T-cell (primary cell): Measurements from ENCODE around the gene EPS8L1. TPM values are rescaled to one million over a fixed set of nuclear protein-coding genes. Genes with fewer than 3 reads are reported as not detected.

Experiments
- ATAC-seq, 4 experiments: fragments of 200-7000 bp in 3 of 4; fragments of 150-1000 bp in 1 of 4; cut with Tn5 transposase; replicated peaks in 1 of 4; 1 replicate in 3 of 4; 2 replicates in 1 of 4; pipeline ENCODE4 v1.10.0; 2021; ENCODE audit warnings: moderate library complexity in 3 of 4, mild to moderate bottlenecking in 2 of 4, moderate number of reproducible peaks in 1 of 4
- CTCF ChIA-PET, 2 donors: fragments of 300-600 bp; sonication (Branson Sonifier 250); formaldehyde crosslinking; loops; one replicate each; lab custom pipeline; 2022; ENCODE audit warnings: antibody characterized with exemption in 2 of 2; lab: Charles Lee
- POLR2A ChIA-PET, 2 donors: fragments of 300-600 bp; sonication (Branson Sonifier 250); formaldehyde crosslinking; loops; one replicate each; lab custom pipeline; 2022; ENCODE audit warnings: antibody characterized with exemption in 2 of 2; lab: Charles Lee
- DNase-seq, 35 experiments: peaks; one replicate each; pipeline versions ENCODE4 v3.0.0 to v3.0.0-alpha.2; 2013 to 2023
- H3K27ac ChIP-seq: one replicate; pipeline ENCODE4 v1.5.1; 2013; ENCODE audit warnings: low read length
- H3K27me3 ChIP-seq, 2 experiments: replicated peaks in 1 of 2; 1 replicate in 1 of 2; 2 replicates in 1 of 2; pipeline versions ENCODE4 v1.6.1 to v1.7.0; 2013; ENCODE audit warnings: low read length in 1 of 2, mixed read lengths in 1 of 2; ENCODE audit not compliant: control insufficient read depth in 2 of 2, insufficient read depth in 2 of 2; ENCODE audit errors: extremely low read depth in 1 of 2
- H3K36me3 ChIP-seq, 2 donors: 1 replicate in 1 of 2; 2 replicates in 1 of 2; pipeline versions ENCODE4 v1.6.1 to v1.7.0; 2013; ENCODE audit warnings: low read length in 1 of 2; ENCODE audit not compliant: control insufficient read depth in 2 of 2, insufficient read depth in 1 of 2; ENCODE audit errors: extremely low read depth in 1 of 2
- H3K4me1 ChIP-seq, 2 experiments: 1 replicate in 1 of 2; 2 replicates in 1 of 2; pipeline versions ENCODE4 v1.6.1 to v1.7.0; 2013; ENCODE audit warnings: low read length in 2 of 2, mixed read lengths in 1 of 2; ENCODE audit not compliant: insufficient read depth in 2 of 2, control insufficient read depth in 1 of 2; ENCODE audit errors: extremely low read depth in 1 of 2
- H3K4me3 ChIP-seq, 2 donors: 1 replicate in 1 of 2; 2 replicates in 1 of 2; pipeline versions ENCODE4 v1.5.1 to v1.7.0; 2013; ENCODE audit warnings: mild to moderate bottlenecking in 2 of 2, low read length in 1 of 2, moderate library complexity in 1 of 2; ENCODE audit not compliant: control insufficient read depth in 1 of 2; ENCODE audit errors: extremely low read depth in 1 of 2
- H3K9me3 ChIP-seq: 2 replicates; pipeline ENCODE4 v1.7.0; 2013
- H3K27ac Mint-ChIP-seq, 2 donors: one replicate each; pipeline ENCODE4 v1.8.0; 2020 to 2021; ENCODE audit warnings: mild to moderate bottlenecking in 2 of 2, mixed read lengths in 2 of 2
- H3K27me3 Mint-ChIP-seq, 2 donors: one replicate each; pipeline ENCODE4 v1.8.0; 2021 to 2022; ENCODE audit warnings: mixed read lengths in 2 of 2
- H3K36me3 Mint-ChIP-seq: one replicate; pipeline ENCODE4 v1.8.0; 2021; ENCODE audit warnings: mixed read lengths
- H3K4me1 Mint-ChIP-seq, 3 donors: one replicate each; pipeline ENCODE4 v1.8.0; 2020 to 2022; ENCODE audit warnings: mixed read lengths in 3 of 3, mild to moderate bottlenecking in 1 of 3
- H3K4me3 Mint-ChIP-seq, 3 donors: one replicate each; pipeline ENCODE4 v1.8.0; 2020 to 2022; ENCODE audit warnings: mild to moderate bottlenecking in 3 of 3, mixed read lengths in 3 of 3, moderate library complexity in 3 of 3
- H3K9me3 Mint-ChIP-seq, 3 donors: one replicate each; pipeline ENCODE4 v1.8.0; 2020 to 2022; ENCODE audit warnings: mixed read lengths in 3 of 3
- WGBS: methylation state at CpG from one replicate; pipeline ENCODE4 v1.1.5; 2013; ENCODE audit warnings: missing lambda C conversion rate; ENCODE audit not compliant: insufficient coverage; 5-methylcytosine and 5-hydroxymethylcytosine counted together
- total RNA-seq, 35 experiments: library from RNA in 6 of 35; stranded (reverse) in 6 of 35; fragments of 120-200 nt in 1 of 35; gene quantifications; one replicate each; pipeline versions ENCODE4 v1.2.1 to v1.2.4 and lab custom pipeline; 2013 to 2026

EPS8L1 gene
- total RNA-seq, 5 donors from 2014 or later (not counting 1 experiment from before 2014, with no cell fraction given) = 1.1 to 3.5 (median 2.0) TPM

DNA sequence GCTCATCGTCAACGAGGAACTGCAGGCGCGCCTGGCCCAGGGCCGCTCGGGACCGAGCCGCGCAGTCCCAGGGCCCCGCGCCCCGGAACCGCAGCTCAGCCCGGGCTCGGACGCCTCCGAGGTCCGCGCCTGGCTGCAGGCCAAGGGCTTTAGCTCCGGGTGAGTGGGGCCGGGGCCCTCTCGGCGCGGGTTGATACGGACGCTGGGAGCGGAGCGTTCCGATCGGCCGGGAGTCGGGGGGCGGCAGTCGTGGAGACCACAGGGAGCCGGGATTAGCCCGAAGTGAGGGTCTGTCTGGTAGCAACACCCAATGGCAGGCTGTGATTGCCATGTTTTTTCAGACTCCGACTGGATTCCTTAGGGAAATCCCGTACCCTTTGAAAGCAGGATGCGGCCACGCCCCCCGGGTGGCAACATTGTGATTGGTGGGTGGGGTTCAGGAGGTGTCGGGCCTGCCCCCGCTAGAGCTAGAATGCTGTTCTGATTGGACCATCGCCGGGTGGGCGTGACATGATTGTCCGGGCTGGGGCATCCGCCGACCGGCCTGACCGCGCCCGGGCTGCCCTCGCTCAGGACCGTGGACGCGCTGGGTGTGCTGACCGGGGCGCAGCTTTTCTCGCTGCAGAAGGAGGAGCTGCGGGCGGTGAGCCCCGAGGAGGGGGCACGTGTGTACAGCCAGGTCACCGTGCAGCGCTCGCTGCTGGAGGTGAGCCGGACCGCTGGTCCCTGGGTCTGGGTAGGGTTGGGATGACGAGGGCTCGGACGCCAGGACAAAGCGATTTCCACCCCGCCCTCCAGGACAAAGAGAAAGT, 11.3 kb downstream of the EPS8L1 start:
- no peak overlapping the region for H3K27ac ChIP-seq
- Mint-ChIP-seq H3K27me3 (peaks cover 53 to 62% of the 10 kb centered on the region in 2 donors), H3K4me3 (peak overlapping the region; percentile 31 to 76 (median 63)), H3K36me3 (peaks cover 13% of the 10 kb centered on the region), H3K27ac (no peak overlapping the region), H3K4me1 (peaks cover 23 to 40% (median 40%) of the 10 kb centered on the region in 3 donors), H3K9me3 (no peaks in the 10 kb centered on the region)
- H3K4me1 ChIP-seq = peaks cover 0 to 29% of the 10 kb centered on the region in 2 experiments
- H3K9me3 ChIP-seq = no peaks in the 10 kb centered on the region
- peak in 23 of 35 experiments; percentile 9 to 61 (median 35) for DNase-seq
- WGBS = 7% methylated on average over 71 of the region's 74 CpGs
- POLR2A ChIA-PET = interaction anchor here in 1 of 2 donors (0.6 kb wide), 1 partner anchor 269 kb away, joined by 3 read pairs; no protein-coding TSS in a partner anchor
- CTCF ChIA-PET = no interaction called here
- peak; percentile 33 to 70 (median 60) for ATAC-seq
- peaks cover 6 to 14% of the 10 kb centered on the region in 2 donors for H3K36me3 ChIP-seq
- H3K27me3 ChIP-seq = peaks cover 11 to 64% of the 10 kb centered on the region in 2 experiments
- H3K4me3 ChIP-seq = peak overlapping the region; percentile 17 to 53

- H3K4me1 ChIP-seq = peaks cover 0 to 23% of the 10 kb centered on the region in 2 experiments
- no peak overlapping the region for H3K27ac Mint-ChIP-seq
- H3K27me3 Mint-ChIP-seq = peaks cover 50 to 59% of the 10 kb centered on the region in 2 donors
- peaks cover 18 to 37% (median 36%) of the 10 kb centered on the region in 3 donors for H3K4me1 Mint-ChIP-seq
- H3K9me3 ChIP-seq = no peaks in the 10 kb centered on the region
- H3K36me3 Mint-ChIP-seq = peaks cover 13% of the 10 kb centered on the region
- ChIA-PET POLR2A (no interaction called here), CTCF (no interaction called here)
- no peak for DNase-seq
- peaks cover 6 to 14% of the 10 kb centered on the region in 2 donors for H3K36me3 ChIP-seq
- peaks cover 11 to 58% of the 10 kb centered on the region in 2 experiments for H3K27me3 ChIP-seq
- 65% methylated on average over 15 of the region's 17 CpGs for WGBS
- H3K4me3 ChIP-seq = peak overlapping the region in 1 of 2 donors; percentile 53
- ATAC-seq = peak in 1 of 4 experiments; percentile 3
- no peak overlapping the region for H3K27ac ChIP-seq
- peak overlapping the region; percentile 31 to 76 (median 63) for H3K4me3 Mint-ChIP-seq
- no peaks in the 10 kb centered on the region for H3K9me3 Mint-ChIP-seq
Observed at GRCh38 chr19:55087542-55087901, 11.9 kb downstream of the EPS8L1 start.

DNA sequence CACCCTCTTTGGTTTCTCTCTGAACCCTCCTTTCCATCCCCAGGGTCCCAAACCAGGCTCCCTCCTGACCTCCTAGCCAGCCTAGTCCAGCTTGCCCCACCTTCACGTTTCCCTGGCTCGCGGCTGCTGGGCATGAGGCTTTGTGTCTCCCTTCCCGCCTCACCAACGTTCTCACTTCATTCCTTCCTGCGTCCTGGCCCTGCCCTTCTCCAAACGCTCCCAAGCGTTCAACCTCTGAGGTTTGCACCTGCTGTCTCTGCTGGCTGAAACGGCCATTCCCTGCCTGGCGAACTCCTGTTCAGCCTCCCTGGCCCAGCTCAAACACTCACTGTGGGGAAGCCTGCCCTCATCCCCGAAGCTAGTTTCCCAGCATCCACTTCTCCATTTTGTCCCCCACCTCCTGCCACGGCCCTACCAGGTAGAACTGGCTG, 12.4 kb downstream of the EPS8L1 start:
- Mint-ChIP-seq H3K4me3 (peak overlapping the region; percentile 13 to 76 (median 55)), H3K4me1 (peaks cover 17 to 33% (median 31%) of the 10 kb centered on the region in 3 donors), H3K9me3 (no peaks in the 10 kb centered on the region), H3K36me3 (peaks cover 13% of the 10 kb centered on the region), H3K27me3 (peaks cover 47 to 54% of the 10 kb centered on the region in 2 donors), H3K27ac (peak overlapping the region in 1 of 2 donors; percentile 74)
- ATAC-seq = no peak
- Histone ChIP-seq H3K4me3 (peak overlapping the region in 1 of 2 donors; percentile 53), H3K36me3 (peaks cover 11 to 14% of the 10 kb centered on the region in 2 donors), H3K27me3 (peaks cover 9 to 53% of the 10 kb centered on the region in 2 experiments), H3K9me3 (no peaks in the 10 kb centered on the region), H3K27ac (no peak overlapping the region), H3K4me1 (peaks cover 0 to 22% of the 10 kb centered on the region in 2 experiments)
- POLR2A ChIA-PET = no interaction called here
- WGBS = 87% methylated on average over 12 of the region's 12 CpGs
- DNase-seq = no peak
- CTCF ChIA-PET = interaction anchor here in 1 of 2 donors (1.9 kb wide), 1 partner anchor 416 kb away, joined by 4 read pairs; no protein-coding TSS in a partner anchor

- peak overlapping the region; percentile 13 to 76 (median 55) for H3K4me3 Mint-ChIP-seq
- H3K27me3 ChIP-seq = peaks cover 9 to 46% of the 10 kb centered on the region in 2 experiments
- peaks cover 0 to 22% of the 10 kb centered on the region in 2 experiments for H3K4me1 ChIP-seq
- H3K9me3 ChIP-seq = no peaks in the 10 kb centered on the region
- peaks cover 15 to 32% (median 30%) of the 10 kb centered on the region in 3 donors for H3K4me1 Mint-ChIP-seq
- peak in 34 of 35 experiments; percentile 45 to 82 (median 70) for DNase-seq
- peaks cover 13% of the 10 kb centered on the region for H3K36me3 Mint-ChIP-seq
- no peak overlapping the region for H3K4me3 ChIP-seq
- WGBS = 85% methylated on average over 6 of the region's 18 CpGs
- H3K27ac Mint-ChIP-seq = peak overlapping the region in 1 of 2 donors; percentile 47
- ChIA-PET CTCF (interaction anchor here (0.5 to 1.9 kb wide), 5 partner anchors 9 to 480 kb away, joined by 3 to 6 read pairs (median 3); no protein-coding TSS in a partner anchor), POLR2A (no interaction called here)
- peaks cover 46 to 50% of the 10 kb centered on the region in 2 donors for H3K27me3 Mint-ChIP-seq
- peaks cover 11 to 14% of the 10 kb centered on the region in 2 donors for H3K36me3 ChIP-seq
- no peaks in the 10 kb centered on the region for H3K9me3 Mint-ChIP-seq
- peak in 3 of 4 experiments; percentile 44 to 55 (median 45) for ATAC-seq
- no peak overlapping the region for H3K27ac ChIP-seq
Observed at GRCh38 chr19:55088543-55089341, 13.1 kb downstream of the EPS8L1 start.

DNA sequence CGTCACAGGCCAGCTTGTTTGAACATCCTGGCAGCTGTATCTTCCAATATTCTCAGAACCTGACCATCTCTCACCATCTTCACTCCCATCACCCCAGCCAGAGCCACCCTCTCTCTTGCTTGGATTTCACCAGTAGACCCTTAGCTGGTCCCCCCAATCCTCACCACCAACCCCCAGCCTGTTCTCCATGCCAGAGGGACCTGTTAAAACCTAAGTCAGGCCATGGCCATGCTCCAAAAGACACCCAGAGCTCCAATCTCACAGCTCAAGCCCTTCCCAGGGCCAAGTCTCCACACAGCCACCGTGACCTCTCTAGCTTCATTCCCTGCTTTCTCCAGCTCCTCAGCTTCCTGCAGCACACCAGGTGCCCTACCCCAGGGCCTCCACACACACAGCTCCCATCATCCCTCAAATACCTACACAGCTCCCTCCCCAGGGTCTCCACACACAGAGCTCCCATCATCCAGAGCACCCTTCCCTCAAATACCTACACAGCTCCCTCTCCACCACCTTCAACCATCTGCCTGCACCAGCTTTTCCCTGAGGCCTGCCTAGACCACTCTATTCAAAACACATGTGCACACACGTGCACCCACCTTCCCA, 13.8 kb downstream of the EPS8L1 start:
- no peak overlapping the region for H3K27ac Mint-ChIP-seq
- H3K4me3 Mint-ChIP-seq = no peak overlapping the region
- peaks cover 40 to 44% of the 10 kb centered on the region in 2 donors for H3K27me3 Mint-ChIP-seq
- H3K4me1 ChIP-seq = peaks cover 0 to 22% of the 10 kb centered on the region in 2 experiments
- H3K4me3 ChIP-seq = no peak overlapping the region
- H3K27ac ChIP-seq = no peak overlapping the region
- H3K27me3 ChIP-seq = peaks cover 9 to 41% of the 10 kb centered on the region in 2 experiments
- WGBS = 95% methylated on average over 2 of the region's 3 CpGs
- H3K9me3 ChIP-seq = no peaks in the 10 kb centered on the region
- ChIA-PET CTCF (interaction anchor here (0.5 to 1.9 kb wide), 5 partner anchors 9 to 479 kb away, joined by 3 to 6 read pairs (median 3); no protein-coding TSS in a partner anchor), POLR2A (no interaction called here)
- peaks cover 14 to 15% of the 10 kb centered on the region in 2 donors for H3K36me3 ChIP-seq
- DNase-seq (no peak), ATAC-seq (no peak)
- no peaks in the 10 kb centered on the region for H3K9me3 Mint-ChIP-seq
- H3K36me3 Mint-ChIP-seq = peaks cover 13% of the 10 kb centered on the region
- H3K4me1 Mint-ChIP-seq = peaks cover 15 to 30% (median 29%) of the 10 kb centered on the region in 3 donors
